NCI-H1694 (cell line): ENCODE data around the gene ETV4.

Experiments used
- DNase-seq: peaks from one replicate; lab custom pipeline; 2025; lab: John Stamatoyannopoulos, UW

Gene ETV4

DNA sequence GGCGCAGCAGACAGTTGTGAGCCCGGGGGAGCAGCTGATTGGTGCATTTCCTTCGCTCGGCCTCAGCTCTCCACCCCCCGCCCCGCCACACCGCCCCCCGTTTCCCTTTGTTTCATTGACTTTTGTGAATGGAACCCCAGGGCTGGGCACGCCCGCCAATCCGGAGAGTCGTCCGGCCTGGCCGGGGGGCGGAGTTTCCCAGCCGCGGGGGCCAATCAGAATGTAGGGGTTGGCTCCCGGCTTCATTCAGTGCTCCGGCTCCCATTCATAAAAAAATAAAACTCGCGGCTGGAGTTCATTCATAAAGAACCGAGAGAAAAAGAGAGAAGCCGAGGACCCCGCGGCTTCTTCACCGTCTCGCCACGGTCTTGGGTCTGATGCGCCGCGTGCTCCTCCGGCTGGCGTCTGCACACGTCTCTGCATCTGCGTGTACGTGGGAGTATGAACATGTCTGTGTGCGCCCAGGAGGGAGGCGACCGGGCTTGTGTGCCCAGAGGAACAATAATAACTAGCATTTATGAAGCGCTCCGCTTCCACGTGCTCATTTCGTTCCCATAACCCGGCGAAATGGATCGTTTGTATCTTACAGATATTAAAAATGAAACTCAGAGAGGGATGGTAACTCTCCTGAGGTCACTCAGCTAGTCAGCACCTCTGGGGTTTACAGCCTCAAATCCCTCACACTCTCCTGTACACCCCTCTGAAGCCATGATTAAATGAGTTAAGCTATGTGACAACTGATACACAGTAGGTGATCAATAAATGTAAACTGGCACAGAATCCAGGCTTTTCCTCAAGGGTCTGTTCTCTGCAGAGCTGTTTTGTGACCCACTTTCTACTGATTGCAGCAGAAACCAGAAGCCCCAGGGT lies at the start of gene ETV4:
Gene ETV4 (minus strand): TSS at position 22 of the 870 bp plus-strand sequence. CDS start 723 bp downstream, outside the sequence.
- DNase-seq = peak; percentile 91

DNA sequence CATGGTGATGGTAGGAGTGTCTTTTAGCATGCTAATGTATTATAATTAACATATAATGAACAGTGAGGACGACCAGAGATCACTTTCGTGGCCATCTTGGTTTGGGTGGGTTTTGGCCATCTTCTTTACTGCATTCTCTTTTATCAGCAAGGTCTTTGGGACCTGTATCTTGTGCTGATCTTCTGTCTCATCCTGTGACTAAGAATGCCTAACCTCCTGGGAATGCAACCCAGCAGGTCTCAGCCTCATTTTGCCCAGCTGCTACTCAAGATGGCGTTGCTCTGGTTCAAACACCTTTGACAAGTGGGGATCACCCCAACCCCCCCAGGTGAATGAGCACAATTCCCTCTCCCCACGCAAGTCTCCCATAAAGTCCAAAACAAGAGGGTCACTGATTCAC lies 49.3 kb upstream of the ETV4 start:
- DNase-seq = no peak

DNA sequence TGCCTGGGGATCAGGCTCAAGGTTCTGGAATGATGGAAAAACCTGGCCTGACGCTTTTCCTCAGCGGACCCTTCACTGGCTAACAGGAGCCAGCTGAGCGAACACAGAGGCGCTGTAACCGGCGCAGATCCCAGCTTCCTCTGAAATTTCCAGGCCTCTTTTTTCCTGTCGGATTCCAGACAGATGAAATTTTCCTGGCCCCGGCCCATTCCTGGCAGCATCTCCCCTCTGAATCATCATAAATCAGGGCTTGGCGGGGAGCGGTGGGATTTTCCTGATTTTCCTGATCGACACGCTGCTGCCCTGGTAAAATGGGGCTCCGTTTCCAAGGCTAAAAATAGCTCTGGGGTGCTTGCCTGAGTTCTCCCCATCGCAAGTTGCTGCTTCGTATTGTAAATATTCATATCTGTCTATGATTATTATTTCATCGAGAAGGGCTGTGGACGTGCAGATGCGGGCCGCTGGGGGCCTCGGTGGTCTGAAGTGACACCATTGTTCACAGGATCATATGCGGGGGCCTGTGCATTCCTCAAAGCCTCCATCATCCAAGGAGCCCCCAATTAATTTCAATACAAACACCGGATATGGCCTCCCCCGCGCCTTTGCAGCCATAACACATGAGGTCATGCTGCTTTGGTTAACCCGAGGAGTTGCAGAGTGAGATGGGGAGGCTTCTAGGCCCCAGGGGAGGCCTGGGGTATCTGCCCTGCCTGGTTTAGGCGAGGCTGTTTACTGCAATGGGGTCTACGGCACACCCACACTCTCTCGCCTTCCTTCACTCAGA lies 45.8 kb upstream of the ETV4 start:
- DNase-seq = no peak

DNA sequence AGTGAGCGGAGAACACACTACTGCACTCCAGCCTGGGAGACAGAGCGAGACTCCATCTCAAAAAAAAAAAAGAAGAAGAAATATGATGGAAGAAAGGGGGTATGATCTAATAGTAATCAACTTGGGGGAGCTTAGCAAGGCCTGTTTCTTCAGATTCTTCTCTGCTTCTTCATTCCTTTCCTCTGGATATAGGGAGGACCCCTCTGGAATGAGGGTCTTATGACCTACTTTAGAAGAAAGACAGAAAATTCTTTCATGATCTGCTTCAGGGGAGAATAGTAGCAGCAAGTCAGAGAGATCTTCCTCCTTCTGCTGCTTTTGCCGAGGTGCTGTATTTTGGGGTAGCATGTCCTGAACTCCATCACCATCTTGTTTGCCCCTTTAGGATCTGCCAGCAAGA lies 44.9 kb upstream of the ETV4 start:
- no peak for DNase-seq

DNA sequence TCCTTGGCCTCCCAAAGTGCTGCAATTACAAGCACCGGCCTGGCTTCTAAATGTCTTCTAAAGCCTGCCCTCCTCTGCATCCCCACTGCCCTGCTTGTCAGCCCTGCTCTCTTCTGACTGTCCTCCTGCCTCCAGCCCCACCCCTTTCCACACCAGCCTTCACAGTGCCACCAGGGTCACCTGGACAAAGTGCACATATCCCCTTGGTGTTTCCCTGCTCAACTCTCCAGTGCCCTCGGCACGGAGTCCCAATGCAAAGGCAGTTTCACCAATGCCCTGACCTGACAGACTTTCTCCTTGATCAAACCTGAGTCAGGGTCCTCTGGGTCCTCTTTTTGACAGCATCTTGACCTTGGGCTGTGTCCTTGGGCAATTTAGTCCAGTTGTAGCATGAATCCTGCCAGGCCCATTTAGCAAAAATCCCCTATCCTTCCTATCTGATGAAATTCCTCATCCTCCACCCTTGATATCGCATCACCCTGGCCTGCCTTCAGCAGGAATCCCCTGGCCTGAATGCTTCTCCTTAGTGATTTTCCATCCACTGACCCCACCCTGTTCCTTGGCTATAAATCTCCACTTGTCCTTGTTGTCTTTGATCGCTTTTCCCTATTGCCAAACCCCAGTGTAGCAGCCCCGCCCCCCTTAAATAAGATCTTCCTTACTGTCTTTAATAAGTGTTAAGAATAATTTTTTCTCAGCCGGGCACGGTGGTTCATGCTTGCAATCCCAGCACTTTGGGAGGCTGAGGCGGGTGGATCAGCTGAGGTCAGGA lies 42.7 kb upstream of the ETV4 start:
- no peak for DNase-seq

DNA sequence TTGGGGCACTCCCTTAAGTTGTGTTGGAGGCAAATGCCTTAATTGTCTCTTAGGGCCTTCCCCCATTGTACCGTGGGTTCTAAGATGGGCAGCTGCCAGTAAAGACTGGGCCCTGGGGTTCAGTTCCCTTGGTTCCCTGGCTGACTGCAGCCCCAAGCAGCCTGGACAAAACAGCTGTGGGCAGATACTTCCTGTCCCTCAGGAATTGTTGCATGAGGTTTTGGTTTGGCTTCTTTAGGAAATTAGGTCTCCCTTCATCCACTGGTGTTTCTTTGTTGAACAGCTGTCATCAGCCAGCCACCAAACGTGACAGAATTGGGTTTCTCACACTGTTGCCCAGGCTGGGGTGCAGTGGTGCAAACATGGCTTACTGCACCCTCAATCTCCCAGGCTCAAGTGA lies 42.0 kb upstream of the ETV4 start:
- no peak for DNase-seq

DNA sequence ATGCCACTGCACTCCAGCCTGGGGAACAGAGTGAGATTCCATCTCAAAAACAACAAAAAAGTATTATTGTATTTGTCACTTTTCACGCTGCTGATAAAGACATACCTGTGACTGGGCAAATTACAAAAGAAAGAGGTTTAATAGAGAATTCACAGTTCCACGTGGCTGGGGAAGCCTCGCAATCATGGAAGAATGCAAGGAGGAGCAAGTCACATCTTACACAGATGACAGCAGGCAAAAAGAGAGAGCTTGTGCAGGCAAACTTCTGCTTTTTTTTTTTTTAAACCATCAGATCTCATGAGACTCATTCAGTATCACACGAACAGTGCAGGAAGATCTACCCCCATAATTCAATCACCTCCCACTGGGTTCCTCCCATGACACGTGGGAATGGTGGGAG lies 41.5 kb upstream of the ETV4 start:
- DNase-seq = no peak

DNA sequence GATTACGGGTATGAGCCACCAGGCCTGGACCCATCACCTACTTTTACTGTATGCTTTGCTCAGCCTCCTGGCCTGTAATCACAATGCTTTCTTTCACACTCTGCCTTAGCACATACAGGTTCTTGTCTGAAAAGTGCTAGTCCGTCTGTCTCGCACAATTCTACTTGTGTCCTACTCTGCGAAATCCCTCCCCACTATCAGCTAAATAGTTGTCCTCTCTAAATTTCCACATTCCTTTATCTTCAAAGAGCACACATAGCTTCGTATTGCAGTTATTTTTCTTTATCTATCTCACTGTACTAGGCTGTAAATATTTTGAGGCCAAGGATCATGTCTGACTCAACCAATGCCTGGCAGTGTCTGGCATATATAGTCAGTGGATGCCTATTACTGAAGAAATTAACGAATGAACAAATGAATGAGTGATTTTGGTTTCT lies 38.5 kb upstream of the ETV4 start:
- DNase-seq = no peak

DNA sequence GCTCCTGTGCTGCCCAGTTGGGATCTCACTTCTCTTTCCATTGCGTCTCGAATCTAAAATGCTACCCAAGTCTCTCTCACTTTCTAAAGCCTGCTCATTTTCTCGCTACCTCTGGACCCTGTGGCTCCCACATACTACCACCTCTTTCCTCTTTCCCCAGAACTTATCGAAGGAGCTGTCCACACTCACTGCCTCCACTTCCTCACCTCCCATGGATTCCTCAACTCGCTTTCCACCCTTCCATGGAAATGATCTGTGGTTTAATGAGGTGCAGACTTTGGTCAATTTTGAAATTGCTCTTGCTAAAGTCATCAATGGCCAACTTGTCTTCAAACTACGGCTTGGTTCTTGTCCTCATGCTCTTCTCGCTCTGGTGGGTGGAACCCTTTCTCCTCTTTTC lies 37.2 kb upstream of the ETV4 start:
- no peak for DNase-seq

DNA sequence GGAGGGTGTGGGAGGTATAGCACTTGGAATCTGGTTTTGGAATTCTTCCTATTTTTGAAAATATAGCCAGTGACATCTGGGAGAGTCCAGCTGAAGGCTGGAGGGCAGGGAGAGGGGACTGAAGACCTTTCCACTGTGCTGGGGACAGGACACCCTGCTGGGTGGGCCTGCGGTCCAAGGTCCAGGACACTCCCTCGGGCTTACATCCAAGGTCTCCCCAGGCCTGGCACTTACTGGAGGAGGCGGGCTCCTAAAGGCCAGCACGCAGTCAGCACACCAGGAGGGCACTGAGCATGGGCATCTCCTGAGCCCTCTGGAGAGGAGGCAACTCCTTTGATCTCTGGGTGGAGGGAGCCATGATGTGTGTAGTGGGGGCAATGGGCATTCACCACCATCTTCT lies 35.5 kb upstream of the ETV4 start:
- no peak for DNase-seq

DNA sequence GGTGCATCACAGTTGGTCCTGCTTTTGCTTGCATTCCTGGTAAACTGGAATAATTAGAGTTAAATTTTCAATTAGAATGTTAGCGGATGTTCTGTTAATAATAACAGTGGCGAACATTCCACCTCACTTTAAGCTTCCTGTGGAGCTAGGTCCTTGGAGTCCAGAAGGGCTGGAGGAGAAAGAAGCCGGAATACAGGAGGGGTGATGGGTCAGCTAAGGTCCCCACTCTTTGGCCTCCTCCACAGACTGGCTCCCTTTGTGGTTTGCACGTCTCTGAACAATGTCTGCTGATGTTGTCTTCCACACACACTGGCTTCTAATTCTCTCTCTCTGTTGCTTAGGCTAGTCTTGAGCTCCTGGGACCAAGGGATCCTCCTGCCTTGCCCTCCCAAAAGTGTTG lies 35.0 kb upstream of the ETV4 start:
- DNase-seq = no peak

DNA sequence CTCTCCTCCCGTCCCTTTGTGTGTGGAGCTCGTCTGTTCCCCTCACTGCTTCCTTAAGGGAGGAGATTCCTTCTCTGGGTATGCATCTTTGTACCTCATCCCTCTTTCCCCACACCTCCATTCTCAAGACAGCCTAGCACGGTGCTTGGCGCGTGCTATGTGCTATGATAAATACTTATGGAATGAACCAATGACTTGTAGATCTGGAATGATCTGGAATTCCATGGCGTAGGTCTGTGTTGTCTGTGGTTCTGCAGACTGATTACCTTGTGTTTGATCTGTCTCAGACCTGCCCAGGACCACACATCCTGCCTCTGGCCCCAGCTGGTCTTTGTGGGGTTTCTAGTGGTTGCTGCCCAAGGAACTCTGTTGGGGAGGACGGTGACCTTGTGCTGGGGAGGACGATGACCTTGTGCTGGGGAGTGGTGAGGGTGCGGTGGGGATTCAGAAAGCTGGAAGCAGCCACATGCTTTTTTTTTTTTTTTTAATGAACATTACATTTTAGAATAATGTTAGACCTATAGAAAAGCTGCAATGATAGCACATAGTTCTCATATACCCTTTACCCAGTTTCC lies 33.5 kb upstream of the ETV4 start:
- DNase-seq = no peak

DNA sequence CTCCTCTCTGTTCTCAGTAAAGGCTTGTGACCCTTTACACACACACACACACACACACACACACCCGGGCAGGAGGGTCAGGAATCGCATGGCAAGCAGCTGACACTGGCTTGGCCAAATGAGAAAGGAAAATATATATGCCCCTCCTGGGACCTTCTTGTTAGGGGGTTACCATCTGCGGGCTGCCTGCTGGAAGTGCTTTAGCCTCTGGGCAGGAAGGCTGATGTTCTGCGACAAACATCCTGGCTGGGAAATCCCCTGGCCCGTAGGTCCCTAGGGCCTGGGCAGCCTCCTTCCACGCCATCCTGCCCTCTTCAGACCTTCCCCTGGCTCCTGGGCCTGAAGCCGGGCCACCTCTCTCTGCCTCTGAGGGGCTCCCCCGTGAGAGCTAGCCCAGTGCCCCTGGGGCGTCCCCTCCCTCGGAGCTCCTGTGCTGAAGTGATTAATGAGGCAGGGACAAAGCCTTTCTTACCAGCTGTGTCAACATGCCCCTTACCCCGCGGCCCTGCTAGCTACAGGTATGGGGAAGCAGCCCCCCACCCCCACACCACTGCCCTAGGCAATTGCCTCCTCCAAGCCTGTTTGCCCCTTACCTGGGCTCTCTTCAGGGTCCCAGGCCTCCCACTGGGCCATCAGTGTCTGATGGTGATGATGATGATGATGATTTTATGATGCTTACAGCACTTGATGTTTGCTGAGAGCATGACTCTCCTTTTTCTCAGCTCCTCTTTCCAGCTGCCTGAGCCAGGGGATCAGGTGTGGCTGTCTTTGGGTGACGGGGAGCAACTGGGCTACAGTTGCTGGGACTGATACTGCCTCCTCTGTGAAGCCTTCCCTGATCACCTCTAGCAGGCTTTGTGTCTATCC lies 32.8 kb upstream of the ETV4 start:
- no peak for DNase-seq

DNA sequence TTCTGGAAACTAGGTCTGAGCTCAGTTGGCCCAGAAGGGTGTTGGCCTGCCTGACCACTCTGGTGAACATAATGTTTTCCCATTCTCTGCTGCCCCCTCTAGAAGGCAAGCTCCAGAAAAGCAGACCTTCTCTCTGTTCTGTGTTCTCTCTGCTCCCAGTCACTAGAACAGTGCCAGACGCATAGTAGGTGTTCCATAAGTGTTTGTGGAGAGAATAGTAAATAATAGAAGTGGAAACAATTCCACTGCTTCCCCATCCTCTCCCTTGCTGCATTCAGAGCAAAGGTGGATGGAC lies 32.2 kb upstream of the ETV4 start:
- no peak for DNase-seq

DNA sequence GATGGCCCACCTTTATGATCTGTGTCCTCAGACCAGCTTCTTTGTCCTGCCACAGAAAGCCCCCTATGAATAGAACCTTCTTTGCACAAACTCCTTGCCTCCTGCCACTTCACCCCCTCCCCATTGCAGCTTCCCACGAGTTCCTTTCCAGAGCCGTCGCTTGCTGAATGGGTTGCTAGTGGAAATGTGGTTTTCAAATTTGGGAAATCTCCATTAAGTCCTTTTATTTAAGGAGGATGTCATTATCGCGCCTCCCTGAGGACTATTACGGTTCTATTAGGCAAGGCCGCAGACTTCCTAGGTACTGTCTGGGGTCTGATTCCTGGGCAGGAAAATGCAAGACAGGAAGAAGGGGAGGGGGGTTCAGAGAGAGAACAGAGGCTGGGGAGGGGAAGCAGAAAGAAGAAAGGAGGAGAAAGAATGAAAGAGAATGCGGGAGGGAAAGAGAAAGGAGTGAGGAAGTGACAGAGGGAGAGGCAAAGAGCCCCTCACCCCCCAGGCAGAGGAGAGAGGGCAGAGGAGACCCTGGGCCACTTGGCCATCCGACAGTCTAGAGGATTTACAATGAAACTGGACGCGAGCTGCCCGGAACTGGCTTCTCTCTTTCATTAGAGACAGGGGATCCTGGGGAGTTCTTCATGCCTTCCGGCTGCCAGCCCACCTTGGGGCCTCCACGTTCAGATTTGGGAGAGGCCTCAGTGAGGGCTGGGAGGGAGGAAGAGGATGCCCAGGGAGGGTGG lies 31.7 kb upstream of the ETV4 start:
- DNase-seq = no peak

DNA sequence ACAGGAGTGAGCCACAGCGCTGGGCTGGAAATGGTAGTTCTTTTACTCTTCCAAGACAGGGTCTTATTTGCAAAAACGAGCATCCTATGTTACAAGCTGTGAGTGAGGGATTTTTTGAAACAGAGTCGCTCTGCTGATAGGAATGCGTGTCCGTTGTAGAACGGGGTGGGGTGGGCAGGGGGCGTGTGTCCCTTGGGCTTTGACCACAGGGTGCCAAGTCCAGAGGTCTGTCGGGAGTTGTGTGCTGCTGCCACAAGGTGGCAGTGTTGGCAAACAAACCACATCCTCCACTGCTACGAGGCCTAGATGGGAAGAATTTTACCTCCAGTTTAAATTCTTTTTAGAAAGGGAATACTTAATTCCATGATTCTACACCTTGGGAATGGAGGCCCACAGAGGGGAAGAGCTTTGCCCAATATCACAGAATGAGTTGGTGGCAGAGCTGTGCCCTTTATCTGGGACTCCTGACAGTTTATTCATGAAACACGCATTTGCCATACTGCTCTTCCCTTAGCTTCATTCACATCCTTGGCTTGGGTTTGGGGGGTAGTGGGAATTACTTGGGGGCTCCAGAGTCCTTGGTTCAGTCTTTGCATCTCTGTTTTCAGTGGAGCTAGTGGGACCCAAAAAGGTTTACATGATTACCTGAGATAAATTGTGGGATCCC lies 30.6 kb upstream of the ETV4 start:
- peak; percentile 47 for DNase-seq

DNA sequence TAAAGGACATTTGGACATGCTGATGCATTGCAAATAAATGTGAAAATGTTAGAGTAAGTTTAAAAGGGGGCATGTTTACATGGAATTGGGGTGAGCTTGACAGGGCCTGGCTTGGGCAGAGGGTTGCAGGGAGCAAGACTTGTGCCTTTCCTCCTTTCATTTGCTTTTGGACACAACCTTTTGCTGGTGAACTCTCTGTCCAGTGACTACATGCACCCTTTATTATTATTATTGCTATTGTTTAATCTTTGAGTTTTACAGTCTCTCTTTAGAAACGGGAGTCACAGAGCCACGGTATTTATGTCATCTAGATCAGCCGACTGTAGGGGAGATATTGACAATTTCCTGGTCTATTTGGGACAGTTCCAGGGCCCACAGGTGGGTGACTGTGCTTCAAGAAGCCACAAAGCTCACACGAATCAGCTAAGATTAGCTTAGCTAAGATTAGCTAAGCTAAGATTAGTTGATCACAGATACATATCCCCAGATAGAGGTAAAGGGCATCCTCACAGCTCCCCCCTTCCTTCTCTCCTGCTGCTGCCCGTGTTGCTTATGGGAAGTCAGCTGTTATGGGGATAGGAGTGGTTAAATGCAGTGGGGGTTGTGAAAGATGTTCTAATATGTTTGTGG lies 28.9 kb upstream of the ETV4 start:
- DNase-seq = no peak

DNA sequence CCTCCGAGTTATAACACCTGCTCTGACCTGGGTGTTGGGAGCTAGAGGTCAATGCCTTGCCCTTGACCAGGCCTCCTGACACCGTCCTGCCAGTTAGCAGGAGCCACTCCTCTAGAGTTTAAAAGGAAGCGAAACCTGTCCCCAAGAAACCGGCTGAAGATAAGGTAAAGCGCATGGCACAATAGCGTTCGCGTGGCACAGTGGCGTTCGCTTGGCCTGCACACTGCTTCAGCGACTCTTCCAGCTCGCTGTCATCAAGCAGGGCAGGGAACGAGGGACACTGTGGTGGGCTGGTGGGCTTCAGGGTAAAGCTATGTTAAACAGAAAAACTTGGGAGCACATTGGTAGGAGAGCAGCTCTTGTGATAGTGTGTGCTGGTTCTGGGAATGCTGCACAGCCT lies 28.2 kb upstream of the ETV4 start:
- no peak for DNase-seq

DNA sequence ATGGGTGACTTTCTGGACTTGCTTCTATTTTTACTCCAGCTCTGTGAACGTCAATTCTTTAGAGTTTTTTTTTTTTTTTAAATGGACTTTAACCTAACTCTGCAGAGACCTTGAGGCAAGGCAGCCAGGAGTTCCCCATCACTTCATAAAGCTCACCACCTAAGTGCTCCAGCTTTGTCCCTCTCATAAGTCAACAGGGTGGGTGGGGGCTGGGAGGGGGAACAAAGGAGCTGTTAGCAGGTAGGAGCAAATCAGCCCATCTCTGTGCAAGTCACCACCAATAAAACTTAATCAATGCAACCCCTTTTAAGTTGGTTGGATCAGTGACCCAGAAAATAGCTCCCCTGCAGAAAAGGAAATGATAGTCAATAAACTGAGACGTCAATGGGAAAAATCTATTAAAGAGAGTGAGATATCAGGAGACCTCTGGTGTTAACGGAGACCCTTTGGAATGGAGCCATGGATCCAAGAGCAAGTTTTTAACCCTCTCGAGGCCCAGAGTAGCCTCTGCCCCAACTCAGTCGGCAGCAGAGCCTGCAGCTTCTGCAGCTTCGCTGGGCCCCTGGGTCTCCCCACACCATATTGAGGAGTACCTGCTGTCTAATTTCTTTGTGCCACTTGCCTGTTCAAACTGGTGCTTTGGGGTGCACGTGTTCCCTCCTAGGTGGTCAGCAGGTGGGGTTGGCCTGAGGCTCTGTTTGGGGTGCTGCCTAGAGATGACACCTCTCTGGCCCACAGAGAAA lies 27.6 kb upstream of the ETV4 start:
- DNase-seq = no peak
